Hematopoietic multipotent progenitor cell treated with erythropoietin and hydrocortisone succinate and interleukin-3 and kit ligand, for 6 days (in vitro differentiated cells): ENCODE results near the gene WDR4.
"Not testable (repeated sequence)": the region's sequence is repeated elsewhere in the genome, so short reads cannot be mapped to it uniquely, and the experiment has no call there.

Source experiments
- DNase-seq: peaks from one replicate; pipeline ENCODE4 v3.0.0-alpha.2; 2015

WDR4 gene

DNA sequence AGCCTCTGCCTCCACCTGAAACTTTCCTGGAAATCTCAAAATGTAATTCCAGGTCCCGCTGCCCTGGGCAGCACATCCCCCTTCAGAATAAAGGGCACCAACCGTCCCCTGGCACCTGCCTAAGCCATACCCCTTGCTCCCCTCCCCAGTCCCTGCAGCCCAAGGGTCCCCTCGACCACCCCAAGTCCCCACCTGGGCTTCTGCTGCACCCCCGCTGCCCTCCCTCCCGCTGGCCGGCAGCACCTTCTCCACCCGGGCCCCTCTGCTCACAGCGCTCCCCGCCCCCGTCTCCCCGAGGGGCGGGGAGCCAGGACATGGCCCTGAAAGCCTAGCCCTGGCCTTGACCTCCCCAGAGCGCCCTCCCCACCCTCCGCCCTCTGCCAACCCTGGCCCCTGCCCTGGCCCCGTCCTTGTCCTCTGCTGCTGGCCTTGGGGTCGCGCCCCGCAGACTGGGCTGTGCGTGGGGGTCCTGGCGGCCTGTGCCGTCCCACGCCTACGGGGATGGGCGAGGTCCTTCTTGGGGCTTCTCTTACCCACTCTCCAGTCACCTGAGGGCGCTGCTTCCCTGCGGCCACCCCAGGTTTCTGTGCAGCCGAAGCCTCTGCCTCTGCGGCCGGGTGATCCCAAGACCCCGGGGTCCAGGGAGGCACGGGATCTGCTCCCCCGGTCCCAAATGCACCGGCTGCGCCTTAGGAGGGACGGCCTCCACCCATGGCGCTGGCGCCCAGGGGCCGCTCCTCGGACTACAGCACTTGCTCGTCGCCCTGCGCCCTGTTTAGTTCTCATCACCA, 41.7 kb downstream of the WDR4 start:
- no peak for DNase-seq

- DNase-seq: no peak
Observed at GRCh38 chr21:42836767-42837301, 42.5 kb downstream of the WDR4 start.

DNA sequence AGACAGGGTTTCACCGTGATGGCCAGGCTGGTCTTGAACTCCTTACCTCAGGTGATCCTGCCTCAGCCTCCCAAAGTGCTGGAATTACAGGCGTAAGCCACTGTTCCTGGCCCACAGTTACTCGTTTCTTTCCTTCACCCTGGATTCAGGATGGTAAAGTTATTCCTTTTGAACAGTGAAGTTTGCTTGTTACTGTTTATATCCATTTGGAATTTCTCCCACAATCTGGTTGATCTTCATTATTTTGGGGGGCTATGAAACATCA, 43.0 kb downstream of the WDR4 start:
- DNase-seq: no peak

- no peak for DNase-seq
Observed at GRCh38 chr21:42835611-42836401, 43.5 kb downstream of the WDR4 start.

- no peak for DNase-seq
Observed at GRCh38 chr21:42835211-42835610, 44.1 kb downstream of the WDR4 start.

- no peak for DNase-seq
Observed at GRCh38 chr21:42834726-42835191, 44.6 kb downstream of the WDR4 start.

GRCh38 chr21:42833859-42834725, 45.2 kb downstream of the WDR4 start:
- DNase-seq: no peak

DNA sequence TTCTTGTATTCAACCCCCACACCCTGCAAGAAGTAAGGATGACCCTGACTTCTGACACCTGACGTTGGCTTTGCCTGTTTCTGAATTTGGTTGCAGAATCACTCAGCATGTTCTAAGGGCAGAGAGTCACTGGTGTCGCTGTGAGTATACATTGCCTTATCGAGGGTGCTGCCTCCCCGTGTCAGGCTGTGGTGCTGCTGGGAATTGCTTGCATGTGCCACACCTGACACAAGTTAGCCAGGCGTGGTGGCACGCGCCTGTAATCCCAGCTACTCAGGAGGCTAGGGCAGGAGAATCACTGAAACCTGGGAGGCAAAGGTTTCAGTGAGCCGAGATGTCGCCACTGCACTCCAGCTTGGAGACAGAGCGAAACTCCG, 45.9 kb downstream of the WDR4 start:
- peak; percentile 76 for DNase-seq

DNA sequence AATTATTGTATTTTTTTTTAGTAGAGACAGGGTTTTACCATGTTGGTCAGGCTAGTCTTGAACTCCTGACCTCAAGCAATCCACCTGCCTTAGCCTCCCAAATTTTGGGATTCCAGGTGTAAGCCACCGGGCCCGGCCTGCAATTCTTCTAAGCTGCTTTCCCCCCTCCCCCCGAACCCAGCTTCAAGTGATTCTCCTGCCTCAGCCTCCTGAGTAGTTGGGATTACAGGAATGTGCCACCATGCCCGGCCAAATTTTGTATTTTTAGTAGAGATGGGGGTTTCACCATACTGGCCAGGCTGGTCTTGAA, 47.1 kb downstream of the WDR4 start:
- not testable (repeated sequence) for DNase-seq

- peak; percentile 62 for DNase-seq
Observed at GRCh38 chr21:42830456-42831455, 48.6 kb downstream of the WDR4 start.

- DNase-seq: no peak
Observed at GRCh38 chr21:42829954-42830353, 49.4 kb downstream of the WDR4 start.

- no peak for DNase-seq
Observed at GRCh38 chr21:42829417-42829816, 49.9 kb downstream of the WDR4 start.

DNA sequence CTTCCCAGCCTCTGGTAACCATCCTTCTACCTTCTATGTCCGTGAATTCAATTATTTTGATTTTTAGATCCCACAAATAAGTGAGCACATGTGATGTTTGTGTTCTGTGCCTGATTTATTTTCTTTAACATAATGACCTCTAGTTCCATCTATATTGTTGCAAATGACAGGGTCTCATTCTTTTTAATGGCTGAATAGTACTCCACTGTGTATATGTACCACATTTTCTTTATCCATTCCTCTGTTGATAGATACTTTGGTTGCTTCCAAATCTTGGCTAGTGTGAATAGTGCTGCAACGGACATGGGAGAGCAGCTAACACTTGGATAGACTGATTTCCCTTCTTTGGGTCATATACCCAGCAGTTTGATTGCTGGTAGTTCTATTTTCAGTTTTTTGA, 51.8 kb downstream of the WDR4 start:
- DNase-seq: no peak

GRCh38 chr21:42820616-42821465, 58.5 kb downstream of the WDR4 start:
- DNase-seq: no peak

GRCh38 chr21:42819861-42820615, 59.3 kb downstream of the WDR4 start:
- DNase-seq: no peak

GRCh38 chr21:42818328-42818749, 61.0 kb downstream of the WDR4 start:
- DNase-seq: peak; percentile 73

DNA sequence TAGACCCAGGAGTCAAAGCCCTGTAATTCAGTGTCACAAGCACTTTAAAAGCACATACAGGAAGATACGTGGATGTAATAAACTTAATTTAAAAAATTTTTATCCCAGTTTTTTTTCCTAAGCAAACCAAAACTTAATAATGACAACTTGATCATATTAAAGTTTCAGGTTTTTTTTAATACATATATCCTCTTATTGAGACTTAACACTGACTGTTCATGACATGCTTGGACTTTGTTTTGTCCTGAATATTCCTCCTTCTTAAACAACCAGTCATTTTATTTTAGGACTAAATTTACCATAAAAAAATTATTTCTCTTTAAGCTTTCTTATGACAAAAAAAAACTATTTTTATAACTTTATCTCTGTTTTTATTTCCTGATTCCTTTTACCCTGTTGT, 64.1 kb downstream of the WDR4 start:
- DNase-seq: no peak

GRCh38 chr21:42812528-42813241, 66.7 kb downstream of the WDR4 start:
- not testable (repeated sequence) for DNase-seq

- no peak for DNase-seq
Observed at GRCh38 chr21:42811960-42812359, 67.4 kb downstream of the WDR4 start.
